ENCODE results near the gene TTC34.

Gene TTC34

DNA sequence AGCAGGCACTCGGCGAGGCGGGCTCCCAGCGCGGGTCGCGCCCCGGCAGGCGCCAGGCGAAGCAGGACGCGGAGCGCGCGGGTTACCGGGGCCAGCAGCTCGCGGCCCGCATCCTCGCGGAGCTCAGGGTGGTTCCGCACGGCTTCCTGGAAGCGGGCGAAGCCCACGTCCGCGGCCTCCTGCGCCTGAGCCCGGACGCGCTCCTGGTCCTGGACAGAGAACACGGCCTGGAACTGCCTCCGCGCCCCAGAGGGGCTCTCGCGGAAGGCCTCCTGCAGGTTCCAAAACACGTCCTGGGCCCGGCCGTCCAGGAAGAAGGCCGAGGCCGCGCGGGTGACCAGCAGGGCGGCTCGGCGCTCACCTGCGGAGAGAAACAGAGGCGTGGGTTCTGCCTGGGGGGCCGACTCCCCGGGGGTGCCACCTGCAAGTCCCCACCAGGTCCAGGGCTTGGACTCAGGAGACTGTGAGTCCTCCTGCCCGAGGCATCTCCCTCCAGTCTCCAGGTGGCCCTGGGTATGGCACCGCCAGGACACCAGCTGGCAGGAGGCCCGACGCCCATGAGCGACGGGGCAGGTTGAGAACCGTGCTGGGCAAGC is 11.4 kb downstream of the TTC34 start:
- TF ChIP-seq CTCF (conservative IDR thresholded peaks at IDR 0.05; ENCODE audit: low read length), result no peak
- no peak for DNase-seq (ENCODE audit: low read depth)
- H3K4me3 ChIP-seq (ENCODE audit: low read length), result no peak overlapping the region

GRCh38 chr1:2789164-2789985 is 12.1 kb downstream of the TTC34 start:
- no peak overlapping the region for H3K4me3 ChIP-seq (ENCODE audit: low read length)
- no peak for DNase-seq (ENCODE audit: low read depth)
- no peak for TF ChIP-seq CTCF (conservative IDR thresholded peaks at IDR 0.05; ENCODE audit: low read length)

- no peak overlapping the region for H3K4me3 ChIP-seq (ENCODE audit: low read length)
- no peak for TF ChIP-seq CTCF (conservative IDR thresholded peaks at IDR 0.05; ENCODE audit: low read length)
- no peak for DNase-seq (ENCODE audit: low read depth)
These were observed 12.9 kb downstream of the TTC34 start for GRCh38 chr1:2788506-2789163.

DNA sequence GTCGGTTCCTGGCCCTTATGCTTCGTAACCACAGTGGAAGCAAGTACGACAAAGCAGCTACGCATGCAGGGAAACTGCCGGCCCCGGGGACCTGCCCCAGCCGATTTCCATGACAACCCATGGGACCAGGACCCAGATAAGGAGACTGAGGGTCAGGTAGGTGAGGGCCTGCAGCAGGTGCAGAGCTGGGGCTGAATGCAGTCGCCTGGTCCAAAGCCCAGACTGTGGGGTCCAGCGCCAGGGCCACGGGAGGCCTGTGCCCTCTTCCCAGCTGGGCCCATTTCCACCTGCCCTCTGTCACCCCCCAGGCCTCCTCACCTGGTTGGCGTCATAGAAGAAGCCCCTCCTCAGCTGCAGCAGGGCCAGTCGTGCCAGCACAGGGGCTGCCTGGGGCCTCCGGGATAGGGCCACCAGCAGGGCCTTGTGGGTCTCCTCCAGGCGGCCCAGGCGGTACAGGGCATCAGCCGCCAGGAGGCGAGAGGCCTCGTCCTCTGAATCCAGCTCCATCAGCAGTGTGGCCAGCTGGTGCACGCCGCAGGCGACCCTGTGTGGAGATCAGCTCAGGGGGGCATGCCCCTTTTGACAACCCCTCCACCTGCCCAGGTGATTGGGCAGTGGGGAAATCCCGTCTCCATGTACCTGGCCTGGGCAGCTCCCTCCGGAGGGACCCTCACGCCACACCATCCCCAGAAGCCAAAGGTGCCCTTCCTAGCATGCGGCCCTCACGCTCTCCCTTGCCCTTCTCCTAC is 14.2 kb downstream of the TTC34 start:
- H3K4me3 ChIP-seq (ENCODE audit: low read length), result no peak overlapping the region
- no peak for TF ChIP-seq CTCF (conservative IDR thresholded peaks at IDR 0.05; ENCODE audit: low read length)
- DNase-seq (ENCODE audit: low read depth), result no peak

DNA sequence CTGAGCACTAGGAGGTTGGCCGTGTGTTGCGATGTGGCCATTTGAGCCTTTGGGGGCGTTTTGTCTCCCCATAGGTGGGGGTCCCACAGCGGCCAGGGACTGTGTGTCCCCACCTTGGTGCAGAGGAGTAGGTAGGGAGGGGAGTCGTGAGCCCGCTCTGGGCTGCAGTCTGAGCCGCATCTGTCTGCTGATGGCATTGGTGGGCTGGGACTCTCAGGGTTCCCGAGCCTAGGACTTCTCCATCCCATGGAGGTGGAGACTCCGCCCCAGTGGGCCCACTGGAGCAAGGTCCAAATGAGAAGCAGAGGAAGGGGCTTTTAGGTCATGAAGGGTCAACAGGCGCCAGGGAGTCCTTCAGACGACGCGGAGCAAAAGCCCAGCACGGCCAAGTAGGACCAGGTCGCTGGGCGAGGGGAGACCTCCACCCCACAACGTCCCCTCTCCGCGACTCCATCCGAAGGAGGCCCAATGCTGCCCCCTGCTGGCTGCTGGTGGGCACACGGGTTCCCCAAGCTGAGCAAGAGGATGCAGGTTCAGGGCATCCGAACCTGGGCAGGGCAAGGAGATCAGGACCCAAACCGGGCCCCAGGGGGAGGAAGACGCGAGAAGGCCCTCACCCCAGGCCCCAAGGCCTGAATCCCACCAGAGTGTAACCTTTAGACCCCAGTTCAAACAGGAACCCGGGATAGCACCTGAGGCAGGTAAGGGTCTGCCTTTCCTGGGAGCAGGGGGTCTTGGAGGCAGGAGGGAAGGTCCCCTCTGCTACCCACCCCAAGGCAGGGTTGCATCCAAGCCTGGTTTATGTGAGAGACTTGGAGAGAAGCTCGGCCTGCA is 14.9 kb downstream of the TTC34 start:
- DNase-seq (ENCODE audit: low read depth), result no peak
- no peak overlapping the region for H3K4me3 ChIP-seq (ENCODE audit: low read length)
- no peak for TF ChIP-seq CTCF (conservative IDR thresholded peaks at IDR 0.05; ENCODE audit: low read length)

- H3K4me3 ChIP-seq (ENCODE audit: low read length), result no peak overlapping the region
- TF ChIP-seq CTCF (conservative IDR thresholded peaks at IDR 0.05; ENCODE audit: low read length), result no peak
- no peak for DNase-seq (ENCODE audit: low read depth)
These were observed 15.7 kb downstream of the TTC34 start for GRCh38 chr1:2785631-2786328.
